ENCODE measurements around the gene ZBTB17. TPM values are rescaled to one million over a fixed set of nuclear protein-coding genes. Genes with fewer than 3 reads are reported as not detected.

The ZBTB17 gene
- total and polyA plus RNA-seq, 2 of the 4 experiments (the other 2 are of a cell fraction) = 26.3 to 58.2 TPM

DNA sequence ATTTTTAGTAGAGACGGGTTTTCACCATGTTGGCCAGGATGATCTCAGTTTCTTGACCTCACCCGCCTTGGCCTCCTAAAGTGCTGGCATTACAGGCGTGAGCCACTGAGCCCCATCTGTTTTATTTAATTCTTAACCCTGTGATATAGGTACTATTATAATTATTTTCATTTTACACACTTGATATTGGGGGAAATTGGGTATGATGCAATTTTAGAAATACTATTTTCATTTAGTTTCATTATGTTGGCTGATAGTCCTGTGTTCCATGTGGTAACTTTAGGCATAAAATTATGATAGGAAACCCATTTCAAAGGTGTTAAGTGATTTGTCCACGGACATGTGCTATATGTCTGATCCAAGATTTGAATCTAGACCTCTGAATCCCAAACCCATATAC lies 67.3 kb downstream of the ZBTB17 start:
- ATAC-seq (ENCODE audit: low read depth) (no peak), DNase-seq (no peak)
- Histone ChIP-seq H4K5ac (ENCODE audit: low read depth, low read length) (no peak overlapping the region), H3K9me3 (ENCODE audit: control insufficient read depth, insufficient read depth, low read length) (no peaks in the 10 kb centered on the region), H2BK20ac (ENCODE audit: low read depth, low read length) (no peak overlapping the region), H3K27ac (ENCODE audit: insufficient read depth, low read length) (no peak overlapping the region), H3K4me1 (ENCODE audit: control insufficient read depth, insufficient read depth, low read length) (peaks cover 2% of the 10 kb centered on the region), H3K9me1 (ENCODE audit: insufficient read depth, low read length) (peaks cover 3% of the 10 kb centered on the region; the same call in 1 of the 2 replicates), H3K4ac (ENCODE audit: low read depth, low read length) (no peak overlapping the region), H2BK120ac (ENCODE audit: low read depth, low read length) (no peak overlapping the region), H2BK15ac (ENCODE audit: low read depth, low read length) (no peak overlapping the region), H3K4me3 (ENCODE audit: insufficient read depth, low read depth, low read length) (no peak overlapping the region), H3K23ac (ENCODE audit: low read depth, low read length) (no peak overlapping the region), H3K56ac (ENCODE audit: extremely low read depth, insufficient read depth, low read length) (no peak overlapping the region), H4K20me1 (ENCODE audit: insufficient read depth, low read length) (peaks cover under 1% of the 10 kb centered on the region; the same call in 1 of the 2 replicates), H4K91ac (ENCODE audit: insufficient read depth, low read depth, low read length) (no peak overlapping the region), H3K27me3 (ENCODE audit: control insufficient read depth, insufficient read depth, low read length) (no peaks in the 10 kb centered on the region), H3K9ac (ENCODE audit: low read depth, low read length) (no peak overlapping the region), H3K18ac (ENCODE audit: low read depth, low read length) (no peak overlapping the region), H3K36me3 (ENCODE audit: control insufficient read depth, insufficient read depth, low read length) (peaks cover 5% of the 10 kb centered on the region), H3K79me1 (ENCODE audit: low read depth in 1 of 2, low read length in 2 of 2) (peaks cover 11 to 65% of the 10 kb centered on the region in 2 experiments), H2AK5ac (ENCODE audit: low read depth, low read length) (no peak overlapping the region), H3K4me2 (ENCODE audit: low read depth, low read length) (no peak overlapping the region), H2AK9ac (replicated peaks; ENCODE audit: low read depth, low read length, poor library complexity) (no peak overlapping the region), H2AFZ (replicated peaks; ENCODE audit: low read length, poor library complexity) (no peak overlapping the region), H4K8ac (ENCODE audit: low read depth in 2 of 2, low read length in 2 of 2) (no peak overlapping the region), H2BK5ac (ENCODE audit: low read depth, low read length, poor library complexity, severe bottlenecking) (no peak overlapping the region), H3K14ac (replicated peaks; ENCODE audit: low read depth, low read length) (no peak overlapping the region)
- TF ChIP-seq MXI1 (IDR thresholded peaks at IDR 0.05; ENCODE audit: borderline replicate concordance, low read depth, low read length) (no peak), CEBPB (IDR thresholded peaks at IDR 0.05; ENCODE audit: low read depth, low read length) (peak; percentile 26; the same call in 1 of the 2 replicates), RFX5 (IDR thresholded peaks at IDR 0.05; ENCODE audit: low read depth, low read length) (no peak), SMC3 (IDR thresholded peaks at IDR 0.05; ENCODE audit: low read depth, low read length) (no peak), POLR2A (IDR thresholded peaks at IDR 0.05; ENCODE audit: low read depth, low read length) (no peak), MAFK (IDR thresholded peaks at IDR 0.05; ENCODE audit: low read depth, low read length) (no peak)
- WGBS, 2 experiments (ENCODE audit: extremely low coverage in 2 of 2, insufficient read length in 1 of 2) = no CpG with 5 or more reads among the region's 4 CpGs
- dilution Hi-C loops (cut with HindIII; ENCODE audit: low sequenced_read_pairs, unreplicated experiment) (no loop called here), intact Hi-C loops (cut with micrococcal nuclease) (no loop called here), in situ Hi-C loops (cut with MboI; ENCODE audit: low sequenced_read_pairs) (no loop called here)
- no TSS peak for BruUV-seq (replicated peaks)
- ChIA-PET POLR2A (ENCODE audit: unreplicated experiment) (no interaction called here), CTCF (interaction anchor here (1.0 to 1.5 kb wide), 2 partner anchors 13 to 93 kb away, joined by 3 to 4 read pairs; no protein-coding TSS in a partner anchor)
